Activated CD4-positive, alpha-beta T cell treated with anti-CD3 and anti-CD28 coated beads for 36 hours (primary cell): ENCODE measurements around the gene CD209. TPM values are rescaled to one million over a fixed set of nuclear protein-coding genes. Genes with fewer than 3 reads are reported as not detected.
"Not testable (repeated sequence)": the region's sequence is repeated elsewhere in the genome, so short reads cannot be mapped to it uniquely, and the experiment has no call there.

ENCODE experiments used
- ATAC-seq: fragments of 200-7000 bp; cut with Tn5 transposase; one replicate; pipeline ENCODE4 v1.10.0; 2021; ENCODE audit warnings: mild to moderate bottlenecking, moderate library complexity
- CTCF ChIA-PET: fragments of 350-600 bp; sonication (Branson Sonifier 250); formaldehyde crosslinking; loops from one replicate; lab custom pipeline; 2021; ENCODE audit warnings: antibody characterized with exemption; lab: Charles Lee
- POLR2A ChIA-PET: fragments of 350-600 bp; sonication (Branson Sonifier 250); formaldehyde crosslinking; loops from one replicate; lab custom pipeline; 2021; ENCODE audit warnings: antibody characterized with exemption, inconsistent platforms; lab: Charles Lee
- DNase-seq: peaks from one replicate; pipeline ENCODE4 v3.0.0-alpha.2; 2020
- H3K27ac Mint-ChIP-seq: one replicate; pipeline ENCODE4 v1.8.0; 2021; ENCODE audit warnings: mixed read lengths
- H3K27me3 Mint-ChIP-seq: one replicate; pipeline ENCODE4 v1.8.0; 2021; ENCODE audit warnings: mixed read lengths
- H3K36me3 Mint-ChIP-seq: one replicate; pipeline ENCODE4 v1.8.0; 2021; ENCODE audit warnings: low read depth, mixed read lengths
- H3K4me1 Mint-ChIP-seq: one replicate; pipeline ENCODE4 v1.8.0; 2021; ENCODE audit warnings: mixed read lengths
- H3K4me3 Mint-ChIP-seq: one replicate; pipeline ENCODE4 v1.8.0; 2021; ENCODE audit warnings: mild to moderate bottlenecking, moderate library complexity, mixed read lengths
- H3K9me3 Mint-ChIP-seq: one replicate; pipeline ENCODE4 v1.8.0; 2021; ENCODE audit warnings: low read depth, mixed read lengths
- intact Hi-C, 2 experiments: fragments of 100-400 bp; cut with DNase I in 1 of 2; cut with micrococcal nuclease in 1 of 2; formaldehyde crosslinking; loops; one replicate each; pipeline versions ENCODE4 v1.14.2 to v1.15.1; 2022 to 2024; cut with DNase I, micrococcal nuclease
- total RNA-seq, 2 experiments: library from RNA; stranded (reverse); gene quantifications; one replicate each; pipeline ENCODE4 v1.2.3, GENCODE V29; 2021

Gene CD209
- total RNA-seq, 2 experiments from 2014 or later = not detected

DNA sequence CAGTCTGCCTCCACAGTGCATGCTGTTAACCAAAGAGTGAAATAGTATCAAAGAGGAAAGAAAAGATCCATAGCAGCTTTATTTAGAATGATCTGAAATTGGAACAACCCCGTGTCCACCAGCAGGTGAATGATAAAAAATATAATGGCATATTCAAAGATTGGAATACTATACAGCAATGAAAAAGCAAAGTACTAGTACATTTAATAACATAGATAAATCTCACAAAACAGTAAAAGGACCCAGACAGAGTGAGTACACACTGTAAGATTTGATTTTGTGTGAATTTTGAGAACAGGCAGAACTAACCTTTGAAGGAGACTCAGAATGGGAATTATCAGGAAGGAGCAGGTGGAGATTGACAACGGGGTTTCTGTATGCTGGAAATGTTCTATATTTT is 837 bp upstream of the CD209 start:
- ChIA-PET POLR2A (interaction anchor here (0.6 kb wide), 1 partner anchor 702 kb away, joined by 3 read pairs; no protein-coding TSS in a partner anchor), CTCF (interaction anchor here (1.0 to 1.5 kb wide), 2 partner anchors 9 to 67 kb away, joined by 3 to 6 read pairs; partner anchors contain the start of gene TRAPPC5)
- Mint-ChIP-seq H3K4me3 (no peak overlapping the region), H3K36me3 (peaks cover 6% of the 10 kb centered on the region), H3K27me3 (peaks cover 36% of the 10 kb centered on the region), H3K9me3 (peaks cover 19% of the 10 kb centered on the region), H3K4me1 (peaks cover 21% of the 10 kb centered on the region), H3K27ac (no peak overlapping the region)
- DNase-seq (no peak), ATAC-seq (no peak)
- intact Hi-C loops = no loop called here

DNA sequence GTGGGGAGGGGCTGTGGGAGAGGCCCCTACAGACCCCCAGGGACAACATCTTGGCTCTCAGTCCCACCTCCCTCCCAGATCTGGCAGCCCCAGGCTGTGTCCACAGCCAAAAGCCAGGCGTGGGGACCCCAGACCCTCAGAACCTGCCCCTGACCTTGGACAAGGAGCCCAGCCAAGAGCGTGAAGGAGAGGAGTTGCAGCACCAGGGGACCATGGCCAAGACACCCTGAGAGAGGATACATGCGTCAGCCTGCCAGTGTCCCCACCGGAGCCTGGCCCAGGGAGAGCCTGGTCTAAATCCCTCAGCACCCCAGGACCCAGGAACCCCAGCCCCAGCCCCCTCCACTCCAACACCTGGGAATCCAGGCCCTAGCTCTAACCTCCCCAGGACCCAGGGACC is 1.0 kb downstream of the CD209 start:
- ATAC-seq, H3K27ac Mint-ChIP-seq, intact Hi-C loops, CTCF ChIA-PET, POLR2A ChIA-PET, H3K4me3 Mint-ChIP-seq, H3K36me3 Mint-ChIP-seq, DNase-seq: not testable (repeated sequence)
- H3K27me3 Mint-ChIP-seq = peaks cover 43% of the 10 kb centered on the region
- peaks cover 13% of the 10 kb centered on the region for H3K4me1 Mint-ChIP-seq
- peaks cover 14% of the 10 kb centered on the region for H3K9me3 Mint-ChIP-seq

DNA sequence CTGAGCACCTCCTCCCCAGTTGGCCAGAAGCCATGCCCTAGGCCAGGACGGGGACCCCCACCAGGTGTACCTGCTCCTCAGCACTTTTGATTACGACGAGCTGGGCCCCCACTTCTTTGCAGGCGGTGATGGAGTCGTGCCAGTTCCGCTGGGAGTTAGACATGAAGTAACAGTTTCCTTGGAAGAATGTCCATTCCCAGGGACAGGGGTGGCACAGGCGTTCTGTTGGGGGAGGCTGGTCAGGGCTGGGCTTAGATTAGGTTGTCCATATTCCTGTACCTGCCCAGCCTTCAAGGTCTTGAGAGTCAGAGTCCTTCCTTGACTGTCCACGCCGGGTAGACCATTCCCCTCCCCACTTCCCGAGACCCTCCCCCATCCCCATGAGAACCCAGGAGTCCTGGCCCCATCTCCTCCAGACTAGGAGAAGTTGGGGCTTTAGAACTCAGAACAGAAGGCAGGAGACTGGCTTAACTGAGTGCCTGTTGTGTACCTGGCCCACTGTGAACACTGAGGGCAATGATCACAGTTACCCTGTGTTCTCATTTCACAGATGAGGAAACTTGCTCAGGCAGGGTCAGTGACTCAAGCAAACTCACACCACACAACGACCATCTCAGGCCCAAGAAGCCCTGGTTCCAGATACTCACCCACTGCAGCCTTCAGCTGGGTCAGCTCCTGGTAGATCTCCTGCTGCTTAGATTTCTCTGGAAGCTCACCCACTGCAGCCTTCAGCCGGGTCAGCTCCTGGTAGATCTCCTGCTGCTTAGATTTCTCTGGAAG is 2.3 kb downstream of the CD209 start:
- peaks cover 5% of the 10 kb centered on the region for H3K9me3 Mint-ChIP-seq
- peaks cover under 1% of the 10 kb centered on the region for H3K4me1 Mint-ChIP-seq
- H3K36me3 Mint-ChIP-seq = peaks cover under 1% of the 10 kb centered on the region
- ChIA-PET POLR2A (interaction anchor here (0.5 kb wide), 1 partner anchor 391 kb away, joined by 6 read pairs; no protein-coding TSS in a partner anchor), CTCF (interaction anchor here (0.6 to 0.7 kb wide), 3 partner anchors 97 to 728 kb away, joined by 3 read pairs; no protein-coding TSS in a partner anchor)
- no peak overlapping the region for H3K27ac Mint-ChIP-seq
- intact Hi-C loops = no loop called here
- no peak for ATAC-seq
- H3K4me3 Mint-ChIP-seq = no peak overlapping the region
- H3K27me3 Mint-ChIP-seq = peaks cover 45% of the 10 kb centered on the region
- no peak for DNase-seq

DNA sequence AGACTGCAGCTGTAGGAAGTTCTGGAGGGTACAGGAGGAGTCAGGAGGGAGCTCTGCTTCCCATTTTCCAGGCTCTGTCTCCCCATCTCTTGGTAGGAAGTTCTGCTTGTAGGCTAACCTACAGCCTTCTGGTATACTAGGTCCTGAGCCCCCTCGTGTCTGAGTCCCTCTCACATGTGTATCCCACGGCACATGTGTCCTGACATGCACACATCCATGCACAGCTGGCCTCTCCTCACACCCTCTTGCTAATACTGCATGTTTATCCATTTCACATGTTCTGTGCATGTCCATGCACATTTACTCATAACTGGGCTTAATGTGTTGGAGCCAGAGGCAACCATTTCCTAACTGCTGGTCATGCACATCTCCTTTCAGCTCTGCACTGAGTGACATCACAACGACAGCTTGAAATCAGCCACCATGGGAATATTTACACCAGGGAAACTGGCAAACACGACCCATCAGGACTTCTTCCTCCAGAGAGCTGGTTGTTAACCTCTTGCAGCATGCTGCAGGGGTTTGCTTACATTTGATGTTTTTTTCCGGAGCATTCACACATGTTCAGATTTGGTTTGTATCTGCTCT is 3.0 kb downstream of the CD209 start:
- POLR2A ChIA-PET = interaction anchor here (0.5 kb wide), 1 partner anchor 391 kb away, joined by 6 read pairs; no protein-coding TSS in a partner anchor
- peaks cover 49% of the 10 kb centered on the region for H3K27me3 Mint-ChIP-seq
- H3K9me3 Mint-ChIP-seq = peaks cover 4% of the 10 kb centered on the region
- CTCF ChIA-PET = interaction anchor here (0.6 to 0.7 kb wide), 4 partner anchors 63 to 727 kb away, joined by 3 read pairs; no protein-coding TSS in a partner anchor
- no peaks in the 10 kb centered on the region for H3K4me1 Mint-ChIP-seq
- ATAC-seq = no peak
- no peak overlapping the region for H3K27ac Mint-ChIP-seq
- DNase-seq = no peak
- intact Hi-C loops = no loop called here
- no peaks in the 10 kb centered on the region for H3K36me3 Mint-ChIP-seq
- H3K4me3 Mint-ChIP-seq = no peak overlapping the region

DNA sequence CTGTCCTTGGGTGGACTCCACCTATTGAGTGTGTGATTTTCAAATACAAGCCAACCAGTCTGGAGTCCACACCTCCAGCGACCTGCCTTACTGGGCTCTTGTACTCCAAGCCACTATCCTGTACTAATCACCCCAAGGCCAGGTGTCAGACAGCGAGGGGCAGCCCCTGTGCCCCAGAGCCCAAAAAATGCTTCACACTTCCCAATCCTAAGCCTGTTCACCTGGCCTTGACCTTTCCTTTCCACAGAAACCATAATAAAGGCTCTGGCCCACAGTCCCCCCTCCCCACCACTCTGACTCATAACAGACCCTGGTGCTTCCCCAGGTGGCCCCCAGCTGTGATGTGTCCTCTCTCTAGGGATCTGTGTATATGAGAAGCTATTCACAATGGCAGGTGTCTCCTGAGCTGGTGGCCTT is 3.9 kb downstream of the CD209 start:
- peaks cover 4% of the 10 kb centered on the region for H3K9me3 Mint-ChIP-seq
- H3K36me3 Mint-ChIP-seq = no peaks in the 10 kb centered on the region
- ChIA-PET POLR2A (no interaction called here), CTCF (interaction anchor here (0.7 to 1.2 kb wide), 2 partner anchors 62 to 91 kb away, joined by 3 read pairs; no protein-coding TSS in a partner anchor)
- ATAC-seq (no peak), DNase-seq (peak; percentile 43)
- no peaks in the 10 kb centered on the region for H3K4me1 Mint-ChIP-seq
- H3K27ac Mint-ChIP-seq = no peak overlapping the region
- intact Hi-C loops = no loop called here
- H3K27me3 Mint-ChIP-seq = peaks cover 48% of the 10 kb centered on the region
- no peak overlapping the region for H3K4me3 Mint-ChIP-seq

DNA sequence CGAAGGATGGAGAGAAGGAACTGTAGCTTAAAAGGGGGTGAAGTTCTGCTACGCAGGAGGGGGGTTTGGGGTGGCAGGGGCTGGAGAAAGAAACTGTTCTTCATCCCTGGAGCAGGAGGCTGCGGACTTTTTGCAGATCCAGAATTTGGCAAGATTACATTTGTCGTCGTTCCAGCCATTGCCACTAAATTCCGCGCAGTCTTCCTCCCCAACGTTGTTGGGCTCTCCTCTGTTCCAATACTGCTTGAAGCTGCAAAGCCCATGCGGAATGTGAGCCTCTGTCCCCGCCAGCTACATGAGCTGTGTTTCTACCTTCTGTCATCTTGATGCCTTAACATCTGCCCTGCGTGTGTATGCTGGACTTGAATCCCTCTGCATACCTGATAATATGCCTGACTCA is 4.3 kb downstream of the CD209 start:
- Mint-ChIP-seq H3K27ac (no peak overlapping the region), H3K4me3 (no peak overlapping the region), H3K4me1 (peaks cover 2% of the 10 kb centered on the region), H3K36me3 (no peaks in the 10 kb centered on the region), H3K9me3 (peaks cover 1% of the 10 kb centered on the region), H3K27me3 (peaks cover 45% of the 10 kb centered on the region)
- POLR2A ChIA-PET = no interaction called here
- intact Hi-C loops = no loop called here
- CTCF ChIA-PET = interaction anchor here (1.2 kb wide), 1 partner anchor 90 kb away, joined by 3 read pairs; no protein-coding TSS in a partner anchor
- DNase-seq (no peak), ATAC-seq (no peak)

DNA sequence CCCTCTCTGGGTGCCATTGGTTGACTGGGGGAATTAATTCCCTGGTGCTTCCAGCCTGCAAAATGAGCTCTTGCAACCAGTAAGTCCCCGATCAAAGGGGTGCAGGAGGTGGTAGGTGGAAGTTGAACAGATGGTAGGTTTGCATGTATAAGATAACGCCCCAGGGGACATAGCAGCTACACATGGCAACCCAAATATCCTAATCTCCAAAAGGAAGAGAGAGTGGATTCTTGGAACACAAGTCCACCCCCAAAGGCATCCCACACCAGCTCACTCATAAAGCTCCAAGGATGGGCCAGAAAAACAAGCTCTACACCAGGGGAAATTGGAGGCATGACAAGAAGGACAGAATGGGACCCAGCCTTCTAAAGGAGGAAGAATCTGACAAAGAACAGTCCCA is 4.8 kb downstream of the CD209 start:
- H3K4me3 Mint-ChIP-seq = no peak overlapping the region
- ChIA-PET POLR2A (no interaction called here), CTCF (interaction anchor here (0.5 to 1.2 kb wide), 2 partner anchors 19 to 90 kb away, joined by 3 read pairs; no protein-coding TSS in a partner anchor)
- DNase-seq (no peak), ATAC-seq (no peak)
- intact Hi-C loops = no loop called here
- peaks cover 40% of the 10 kb centered on the region for H3K27me3 Mint-ChIP-seq
- no peaks in the 10 kb centered on the region for H3K9me3 Mint-ChIP-seq
- no peak overlapping the region for H3K27ac Mint-ChIP-seq
- peaks cover 5% of the 10 kb centered on the region for H3K4me1 Mint-ChIP-seq
- no peaks in the 10 kb centered on the region for H3K36me3 Mint-ChIP-seq

DNA sequence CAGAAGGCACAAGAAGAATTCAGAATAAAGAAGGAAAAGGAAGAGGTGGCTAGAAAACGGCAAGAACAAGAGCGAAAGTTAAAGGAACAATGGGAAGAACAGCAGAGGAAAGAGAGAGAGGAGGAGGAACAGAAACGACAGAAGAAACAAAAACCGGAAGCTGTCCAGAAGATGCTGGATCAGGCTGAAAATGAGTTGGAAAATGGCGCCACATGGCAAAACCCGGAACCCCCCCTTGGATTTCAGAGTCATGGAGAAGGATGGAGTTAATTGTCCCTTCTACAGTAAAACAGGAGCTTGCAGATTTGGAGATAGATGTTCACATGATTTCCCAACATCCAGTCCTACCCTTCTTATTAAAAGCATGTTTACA is 6.7 kb downstream of the CD209 start:
- CTCF ChIA-PET = no interaction called here

DNA sequence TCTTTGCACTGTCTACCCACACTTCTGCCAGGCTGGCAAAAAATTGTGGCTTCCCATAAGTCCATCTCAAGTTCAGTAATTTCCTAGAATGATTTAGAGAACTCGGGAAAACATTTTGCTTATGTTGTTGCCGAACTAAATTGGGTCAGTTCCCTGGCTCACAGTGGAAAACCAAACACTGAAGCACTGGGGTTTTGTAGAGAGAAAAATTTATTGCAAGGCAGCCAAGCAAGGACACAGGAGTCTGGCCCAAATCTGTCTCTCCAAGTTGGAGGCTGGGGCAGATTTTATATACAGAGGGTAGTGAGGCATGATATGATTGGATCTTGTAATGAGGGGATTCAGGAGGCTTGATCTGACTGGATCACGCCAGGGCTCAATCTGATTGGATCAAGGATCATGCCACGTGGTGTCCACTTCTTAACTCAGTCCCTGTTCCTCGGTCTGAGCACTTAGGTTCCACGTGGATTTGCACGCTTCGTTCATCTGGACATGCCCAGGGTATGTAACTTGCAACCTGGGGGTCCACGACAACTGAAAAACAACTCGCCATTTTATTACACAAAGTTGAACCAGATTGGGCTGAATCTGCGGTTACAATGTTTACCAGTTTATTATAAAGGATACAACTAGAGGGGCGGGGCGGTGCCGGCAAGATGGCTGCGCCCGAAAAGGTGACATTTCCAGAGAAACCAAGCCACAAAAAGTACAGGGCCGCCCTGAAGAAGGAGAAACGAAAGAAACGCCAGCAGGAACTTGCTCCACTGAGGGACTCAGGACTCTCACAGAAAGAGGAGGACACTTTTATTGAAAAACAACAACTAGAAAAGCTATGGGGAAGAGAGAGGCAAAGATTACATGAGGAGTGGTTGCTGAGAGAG is 7.3 kb downstream of the CD209 start:
- Mint-ChIP-seq H3K27ac (no peak overlapping the region), H3K4me3 (no peak overlapping the region), H3K27me3 (peaks cover 45% of the 10 kb centered on the region), H3K9me3 (no peaks in the 10 kb centered on the region), H3K4me1 (peaks cover 9% of the 10 kb centered on the region), H3K36me3 (no peaks in the 10 kb centered on the region)
- ChIA-PET POLR2A (no interaction called here), CTCF (interaction anchor here (0.7 to 1.6 kb wide), 5 partner anchors 8 to 182 kb away, joined by 3 to 6 read pairs (median 4); partner anchors contain the start of genes CD209, CLEC4M and TRAPPC5)
- intact Hi-C loops = loop anchor here in 1 of 2 experiments (5.0 kb wide), 2 partner anchors 32 to 38 kb away; partner anchors contain the start of gene FCER2
- DNase-seq (no peak), ATAC-seq (no peak)

More for the DNA sequence above, 6.7 kb downstream of the CD209 start:
- H3K27ac Mint-ChIP-seq = no peak overlapping the region
- ATAC-seq = no peak
- no peaks in the 10 kb centered on the region for H3K9me3 Mint-ChIP-seq
- H3K27me3 Mint-ChIP-seq = peaks cover 40% of the 10 kb centered on the region
- POLR2A ChIA-PET = no interaction called here
- no peak for DNase-seq
- H3K4me3 Mint-ChIP-seq = no peak overlapping the region
- no peaks in the 10 kb centered on the region for H3K36me3 Mint-ChIP-seq
- intact Hi-C loops = no loop called here
- peaks cover 9% of the 10 kb centered on the region for H3K4me1 Mint-ChIP-seq

DNA sequence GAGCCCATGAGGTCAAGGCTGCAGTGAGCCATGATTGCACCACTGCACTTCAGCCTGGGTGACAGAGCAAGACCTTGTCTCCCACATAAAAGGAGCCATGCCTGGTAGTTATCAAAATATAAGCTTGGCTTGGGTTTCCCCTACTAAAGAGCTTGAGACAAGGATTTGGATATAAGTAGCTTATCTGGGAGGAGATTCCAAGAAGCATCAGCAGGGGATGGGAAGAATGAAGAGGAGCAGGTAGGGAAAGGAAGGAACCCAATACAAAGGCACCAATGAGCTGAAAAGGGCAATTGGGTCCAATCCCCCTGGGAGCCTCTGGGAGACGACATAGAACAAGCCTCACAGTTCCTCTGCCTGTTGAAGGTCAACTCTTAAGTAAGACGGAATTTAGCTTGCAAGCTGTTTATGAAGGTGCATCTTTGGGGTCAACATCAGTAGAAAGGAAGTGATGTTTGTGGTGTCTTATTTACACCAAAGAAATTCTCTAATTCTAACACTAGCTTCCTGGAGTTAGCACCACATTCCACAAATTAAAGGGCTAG is 8.1 kb downstream of the CD209 start:
- no peak overlapping the region for H3K4me3 Mint-ChIP-seq
- ATAC-seq = no peak
- no peaks in the 10 kb centered on the region for H3K36me3 Mint-ChIP-seq
- no peak overlapping the region for H3K27ac Mint-ChIP-seq
- H3K9me3 Mint-ChIP-seq = no peaks in the 10 kb centered on the region
- peaks cover 9% of the 10 kb centered on the region for H3K4me1 Mint-ChIP-seq
- DNase-seq = no peak
- POLR2A ChIA-PET = no interaction called here
- peaks cover 44% of the 10 kb centered on the region for H3K27me3 Mint-ChIP-seq
- CTCF ChIA-PET = interaction anchor here (0.6 to 1.6 kb wide), 6 partner anchors 8 to 192 kb away, joined by 3 to 6 read pairs (median 4); partner anchors contain the start of genes CD209, CLEC4M and TRAPPC5
- intact Hi-C loops = loop anchor here in 1 of 2 experiments (5.0 kb wide), 2 partner anchors 33 to 37 kb away; partner anchors contain the start of gene FCER2
